SK-N-MC (cell line): ENCODE measurements around the gene SEMA6D.

Experiments used
- DNase-seq: peaks from one replicate; pipeline ENCODE4 v3.0.0-alpha.2; 2011; ENCODE audit warnings: low read depth, low spot score
- H3K27ac ChIP-seq: fragments of 200-600 bp; sonication (generic); 2 replicates; pipeline ENCODE4 v1.5.1; 2016; ENCODE audit warnings: mixed run types
- H3K36me3 ChIP-seq: fragments of 200-600 bp; sonication (generic); 2 replicates; pipeline ENCODE4 v1.6.1; 2017; ENCODE audit warnings: antibody characterized with exemption, low read length, mixed read lengths; ENCODE audit not compliant: insufficient read depth
- H3K4me3 ChIP-seq: fragments of 200-600 bp; sonication (generic); 2 replicates; pipeline ENCODE4 v1.5.1; 2016
- H3K9ac ChIP-seq: fragments of 200-600 bp; sonication (generic); 2 replicates; pipeline ENCODE4 v1.8.0; 2017; ENCODE audit warnings: mixed run types, mixed read lengths; ENCODE audit not compliant: insufficient read length
- H3K9me3 ChIP-seq: fragments of 200-600 bp; sonication (generic); 2 replicates; pipeline ENCODE4 v1.6.1; 2017; ENCODE audit warnings: low read depth, mild to moderate bottlenecking, antibody characterized with exemption, low read length, moderate library complexity, mixed read lengths
- EZH2 ChIP-seq: fragments of 200-600 bp; sonication (generic); IDR thresholded peaks from one replicate; pipeline ENCODE4 v1.6.1; 2017; ENCODE audit warnings: antibody characterized with exemption
- FOXP2 ChIP-seq: optimal IDR thresholded peaks from 2 replicates; pipeline ENCODE3; 2011; ENCODE audit warnings: mild to moderate bottlenecking, moderate library complexity; ENCODE audit not compliant: insufficient read depth; ENCODE audit errors: extremely low read length, control extremely low read depth
- POLR2AphosphoS5 ChIP-seq: IDR thresholded peaks from 2 replicates; pipeline ENCODE4 v1.6.1; 2012; ENCODE audit warnings: mild to moderate bottlenecking, low read depth, low read length, borderline replicate concordance

SEMA6D gene

GRCh38 chr15:47814620-47815019, 97.3 kb downstream of the SEMA6D start:
- TF ChIP-seq EZH2 (no peak), FOXP2 (no peak), POLR2AphosphoS5 (no peak)
- DNase-seq = no peak
- H3K9ac ChIP-seq = no peak overlapping the region
- no peaks in the 10 kb centered on the region for H3K9me3 ChIP-seq
- H3K4me3 ChIP-seq = no peak overlapping the region
- H3K36me3 ChIP-seq = no peaks in the 10 kb centered on the region
- H3K27ac ChIP-seq = no peak overlapping the region

GRCh38 chr15:47817969-47818548, 100.8 kb downstream of the SEMA6D start:
- no peak for TF ChIP-seq FOXP2
- TF ChIP-seq EZH2 = no peak
- no peak for TF ChIP-seq POLR2AphosphoS5
- Histone ChIP-seq H3K36me3 (no peaks in the 10 kb centered on the region), H3K27ac (no peak overlapping the region)

GRCh38 chr15:47819158-47819557, 101.9 kb downstream of the SEMA6D start:
- no peaks in the 10 kb centered on the region for H3K9me3 ChIP-seq
- H3K4me3 ChIP-seq = no peak overlapping the region
- H3K9ac ChIP-seq = no peak overlapping the region
- H3K36me3 ChIP-seq = no peaks in the 10 kb centered on the region
- no peak overlapping the region for H3K27ac ChIP-seq
- TF ChIP-seq FOXP2 (no peak), EZH2 (no peak)
- no peak for DNase-seq

More at GRCh38 chr15:47817969-47818548, 100.8 kb downstream of the SEMA6D start:
- no peaks in the 10 kb centered on the region for H3K9me3 ChIP-seq
- no peak overlapping the region for H3K4me3 ChIP-seq
- no peak for DNase-seq
- no peak overlapping the region for H3K9ac ChIP-seq

GRCh38 chr15:47820057-47820746, 102.9 kb downstream of the SEMA6D start:
- Histone ChIP-seq H3K27ac (no peak overlapping the region), H3K9ac (no peak overlapping the region), H3K9me3 (no peaks in the 10 kb centered on the region), H3K36me3 (no peaks in the 10 kb centered on the region), H3K4me3 (no peak overlapping the region)
- DNase-seq = no peak
- TF ChIP-seq EZH2 (no peak), POLR2AphosphoS5 (no peak), FOXP2 (no peak)

- DNase-seq = no peak
- Histone ChIP-seq H3K9ac (no peak overlapping the region), H3K9me3 (no peaks in the 10 kb centered on the region), H3K36me3 (no peaks in the 10 kb centered on the region), H3K4me3 (no peak overlapping the region), H3K27ac (no peak overlapping the region)
- TF ChIP-seq POLR2AphosphoS5 = no peak
- no peak for TF ChIP-seq EZH2
- no peak for TF ChIP-seq FOXP2
Observed at GRCh38 chr15:47820747-47821319, 103.5 kb downstream of the SEMA6D start.

GRCh38 chr15:47822048-47822447, 104.7 kb downstream of the SEMA6D start:
- Histone ChIP-seq H3K9me3 (no peaks in the 10 kb centered on the region), H3K9ac (no peak overlapping the region), H3K36me3 (no peaks in the 10 kb centered on the region), H3K4me3 (no peak overlapping the region), H3K27ac (no peak overlapping the region)
- no peak for DNase-seq
- TF ChIP-seq POLR2AphosphoS5 (no peak), FOXP2 (no peak), EZH2 (no peak)
